Measurements from ENCODE around the gene METTL24.

METTL24 gene

GRCh38 chr6:110348961-110349690 is 9.0 kb downstream of the METTL24 start:
- TF ChIP-seq CTCF (IDR thresholded peaks at IDR 0.05; ENCODE audit: low read depth, low read length) = no peak
- DNase-seq (ENCODE audit: low read depth in 2 of 2) = no peak

GRCh38 chr6:110345025-110345424 is 13.1 kb downstream of the METTL24 start:
- no peak for TF ChIP-seq CTCF (IDR thresholded peaks at IDR 0.05; ENCODE audit: low read depth, low read length)
- no peak for DNase-seq (ENCODE audit: low read depth in 2 of 2)
- H3K4me3 ChIP-seq (replicated peaks in 1 of 2; ENCODE audit: low read depth in 2 of 2, low read length in 2 of 2) = no peak overlapping the region

More at GRCh38 chr6:110348961-110349690, 9.0 kb downstream of the METTL24 start:
- H3K4me3 ChIP-seq (replicated peaks in 1 of 2; ENCODE audit: low read depth in 2 of 2, low read length in 2 of 2) = no peak overlapping the region

- no peak for DNase-seq (ENCODE audit: low read depth in 2 of 2)
- TF ChIP-seq CTCF (IDR thresholded peaks at IDR 0.05; ENCODE audit: low read depth, low read length) = no peak
- H3K4me3 ChIP-seq (replicated peaks in 1 of 2; ENCODE audit: low read depth in 2 of 2, low read length in 2 of 2) = no peak overlapping the region
These were observed 15.4 kb downstream of the METTL24 start for GRCh38 chr6:110342759-110343158.

- TF ChIP-seq CTCF (IDR thresholded peaks at IDR 0.05; ENCODE audit: low read depth, low read length) = peak; percentile 51
- H3K4me3 ChIP-seq (replicated peaks in 1 of 2; ENCODE audit: low read depth in 2 of 2, low read length in 2 of 2) = no peak overlapping the region
- peak; percentile 30 to 45 for DNase-seq (ENCODE audit: low read depth in 2 of 2)
These were observed 16.2 kb downstream of the METTL24 start for GRCh38 chr6:110341663-110342596.

GRCh38 chr6:110341067-110341466 is 17.1 kb downstream of the METTL24 start:
- DNase-seq (ENCODE audit: low read depth in 2 of 2) = no peak
- no peak for TF ChIP-seq CTCF (IDR thresholded peaks at IDR 0.05; ENCODE audit: low read depth, low read length)
- no peak overlapping the region for H3K4me3 ChIP-seq (replicated peaks in 1 of 2; ENCODE audit: low read depth in 2 of 2, low read length in 2 of 2)

GRCh38 chr6:110340392-110340965 is 17.7 kb downstream of the METTL24 start:
- DNase-seq (ENCODE audit: low read depth in 2 of 2) = no peak
- no peak for TF ChIP-seq CTCF (IDR thresholded peaks at IDR 0.05; ENCODE audit: low read depth, low read length)
- no peak overlapping the region for H3K4me3 ChIP-seq (replicated peaks in 1 of 2; ENCODE audit: low read depth in 2 of 2, low read length in 2 of 2)

All from cardiac fibroblast (primary cell).